ENCODE data around the gene RNF43. TPM values are rescaled to one million over a fixed set of nuclear protein-coding genes. Genes with fewer than 3 reads are reported as not detected.

RNF43 gene
- polyA plus RNA-seq, 1 donor = 29.9 TPM

GRCh38 chr17:58375256-58375655 lies 42.1 kb downstream of the RNF43 start:
- Histone ChIP-seq H3K27me3 (ENCODE audit: control insufficient read depth, insufficient read depth, low read length) (no peaks in the 10 kb centered on the region), H3K4me1 (ENCODE audit: control insufficient read depth, insufficient read depth, low read length) (peaks cover 72% of the 10 kb centered on the region), H3K36me3 (ENCODE audit: control insufficient read depth, insufficient read depth, low read length) (peaks cover 15% of the 10 kb centered on the region), H3K27ac (ENCODE audit: low read length) (peak overlapping the region; percentile 81), H3K9me3 (ENCODE audit: control insufficient read depth, low read depth, low read length) (no peaks in the 10 kb centered on the region), H3K4me3 (ENCODE audit: low read length) (no peak overlapping the region)
- DNase-seq = peak in 1 of 2 donors; percentile 66
- 50% methylated on average over 1 of the region's 5 CpGs for WGBS (ENCODE audit: insufficient coverage, low lambda C conversion rate)

- Histone ChIP-seq H3K4me3 (ENCODE audit: low read length) (no peak overlapping the region), H3K36me3 (ENCODE audit: control insufficient read depth, insufficient read depth, low read length) (peaks cover 18% of the 10 kb centered on the region), H3K27ac (ENCODE audit: low read length) (no peak overlapping the region), H3K4me1 (ENCODE audit: control insufficient read depth, insufficient read depth, low read length) (peaks cover 69% of the 10 kb centered on the region), H3K9me3 (ENCODE audit: control insufficient read depth, low read depth, low read length) (no peaks in the 10 kb centered on the region), H3K27me3 (ENCODE audit: control insufficient read depth, insufficient read depth, low read length) (no peaks in the 10 kb centered on the region)
- DNase-seq = no peak
- WGBS (ENCODE audit: insufficient coverage, low lambda C conversion rate) = 100% methylated on average over 1 of the region's 1 CpG
These were observed 43.4 kb downstream of the RNF43 start for GRCh38 chr17:58373923-58374322.

GRCh38 chr17:58373003-58373402 lies 44.3 kb downstream of the RNF43 start:
- Histone ChIP-seq H3K4me1 (ENCODE audit: control insufficient read depth, insufficient read depth, low read length) (peaks cover 64% of the 10 kb centered on the region), H3K36me3 (ENCODE audit: control insufficient read depth, insufficient read depth, low read length) (peaks cover 18% of the 10 kb centered on the region), H3K27ac (ENCODE audit: low read length) (no peak overlapping the region), H3K9me3 (ENCODE audit: control insufficient read depth, low read depth, low read length) (no peaks in the 10 kb centered on the region), H3K4me3 (ENCODE audit: low read length) (no peak overlapping the region), H3K27me3 (ENCODE audit: control insufficient read depth, insufficient read depth, low read length) (no peaks in the 10 kb centered on the region)
- WGBS (ENCODE audit: insufficient coverage, low lambda C conversion rate) = no CpG with 5 or more reads among the region's 5 CpGs
- DNase-seq = no peak

GRCh38 chr17:58371300-58371950 lies 45.9 kb downstream of the RNF43 start:
- Histone ChIP-seq H3K9me3 (ENCODE audit: control insufficient read depth, low read depth, low read length) (no peaks in the 10 kb centered on the region), H3K27me3 (ENCODE audit: control insufficient read depth, insufficient read depth, low read length) (no peaks in the 10 kb centered on the region), H3K4me1 (ENCODE audit: control insufficient read depth, insufficient read depth, low read length) (peaks cover 66% of the 10 kb centered on the region), H3K4me3 (ENCODE audit: low read length) (no peak overlapping the region), H3K27ac (ENCODE audit: low read length) (no peak overlapping the region), H3K36me3 (ENCODE audit: control insufficient read depth, insufficient read depth, low read length) (peaks cover 20% of the 10 kb centered on the region)
- WGBS (ENCODE audit: insufficient coverage, low lambda C conversion rate) = no CpG with 5 or more reads among the region's 6 CpGs
- DNase-seq = no peak

GRCh38 chr17:58370716-58371115 lies 46.6 kb downstream of the RNF43 start:
- no peak for DNase-seq
- Histone ChIP-seq H3K4me3 (ENCODE audit: low read length) (no peak overlapping the region), H3K27ac (ENCODE audit: low read length) (peak overlapping the region; percentile 95), H3K36me3 (ENCODE audit: control insufficient read depth, insufficient read depth, low read length) (peaks cover 20% of the 10 kb centered on the region), H3K9me3 (ENCODE audit: control insufficient read depth, low read depth, low read length) (no peaks in the 10 kb centered on the region), H3K4me1 (ENCODE audit: control insufficient read depth, insufficient read depth, low read length) (peaks cover 68% of the 10 kb centered on the region), H3K27me3 (ENCODE audit: control insufficient read depth, insufficient read depth, low read length) (no peaks in the 10 kb centered on the region)
- WGBS (ENCODE audit: insufficient coverage, low lambda C conversion rate) = no CpG with 5 or more reads among the region's 9 CpGs

- DNase-seq = no peak
- Histone ChIP-seq H3K4me1 (ENCODE audit: control insufficient read depth, insufficient read depth, low read length) (peaks cover 68% of the 10 kb centered on the region), H3K27ac (ENCODE audit: low read length) (peak overlapping the region; percentile 95), H3K9me3 (ENCODE audit: control insufficient read depth, low read depth, low read length) (no peaks in the 10 kb centered on the region), H3K4me3 (ENCODE audit: low read length) (no peak overlapping the region), H3K36me3 (ENCODE audit: control insufficient read depth, insufficient read depth, low read length) (peaks cover 20% of the 10 kb centered on the region), H3K27me3 (ENCODE audit: control insufficient read depth, insufficient read depth, low read length) (no peaks in the 10 kb centered on the region)
- 100% methylated on average over 1 of the region's 5 CpGs for WGBS (ENCODE audit: insufficient coverage, low lambda C conversion rate)
These were observed 47.0 kb downstream of the RNF43 start for GRCh38 chr17:58370309-58370708.

- no peaks in the 10 kb centered on the region for H3K27me3 ChIP-seq (ENCODE audit: control insufficient read depth, insufficient read depth, low read length)
- H3K27ac ChIP-seq (ENCODE audit: low read length) = peak overlapping the region; percentile 95
- H3K4me1 ChIP-seq (ENCODE audit: control insufficient read depth, insufficient read depth, low read length) = peaks cover 68% of the 10 kb centered on the region
- H3K4me3 ChIP-seq (ENCODE audit: low read length) = no peak overlapping the region
- H3K9me3 ChIP-seq (ENCODE audit: control insufficient read depth, low read depth, low read length) = no peaks in the 10 kb centered on the region
- peak; percentile 66 to 90 for DNase-seq
- WGBS (ENCODE audit: insufficient coverage, low lambda C conversion rate) = no CpG with 5 or more reads among the region's 5 CpGs
- peaks cover 20% of the 10 kb centered on the region for H3K36me3 ChIP-seq (ENCODE audit: control insufficient read depth, insufficient read depth, low read length)
These were observed 47.9 kb downstream of the RNF43 start for GRCh38 chr17:58369214-58370031.

- WGBS (ENCODE audit: insufficient coverage, low lambda C conversion rate) = no CpG with 5 or more reads among the region's 3 CpGs
- no peak for DNase-seq
- H3K9me3 ChIP-seq (ENCODE audit: control insufficient read depth, low read depth, low read length) = no peaks in the 10 kb centered on the region
- H3K4me3 ChIP-seq (ENCODE audit: low read length) = no peak overlapping the region
- no peaks in the 10 kb centered on the region for H3K27me3 ChIP-seq (ENCODE audit: control insufficient read depth, insufficient read depth, low read length)
- peaks cover 20% of the 10 kb centered on the region for H3K36me3 ChIP-seq (ENCODE audit: control insufficient read depth, insufficient read depth, low read length)
- H3K27ac ChIP-seq (ENCODE audit: low read length) = peak overlapping the region; percentile 95
- H3K4me1 ChIP-seq (ENCODE audit: control insufficient read depth, insufficient read depth, low read length) = peaks cover 74% of the 10 kb centered on the region
These were observed 48.5 kb downstream of the RNF43 start for GRCh38 chr17:58368860-58369213.

Other genes starting within 250 kb of the RNF43 start
- 0.24 TPM for gene EPX, start 224.8 kb downstream of the RNF43 start, polyA plus RNA-seq
- gene MKS1, start 198.3 kb downstream of the RNF43 start, polyA plus RNA-seq = 27.1 TPM
- gene LPO, start 178.9 kb downstream of the RNF43 start, polyA plus RNA-seq = 0.37 TPM
- 0.79 TPM for gene MPO, start 136.6 kb downstream of the RNF43 start, polyA plus RNA-seq
- 17.2 TPM for gene TSPOAP1, start 88.7 kb downstream of the RNF43 start, polyA plus RNA-seq
- gene SUPT4H1, start 65.3 kb downstream of the RNF43 start, polyA plus RNA-seq = 94.6 TPM
- 0.07 TPM for gene HSF5, start 70.9 kb upstream of the RNF43 start, polyA plus RNA-seq
- 70.3 TPM for gene MTMR4, start 97.1 kb upstream of the RNF43 start, polyA plus RNA-seq